Measurements from ENCODE around the gene ID1.
"Not testable (repeated sequence)": the region's sequence is repeated elsewhere in the genome, so short reads cannot be mapped to it uniquely, and the experiment has no call there.

ID1 gene

DNA sequence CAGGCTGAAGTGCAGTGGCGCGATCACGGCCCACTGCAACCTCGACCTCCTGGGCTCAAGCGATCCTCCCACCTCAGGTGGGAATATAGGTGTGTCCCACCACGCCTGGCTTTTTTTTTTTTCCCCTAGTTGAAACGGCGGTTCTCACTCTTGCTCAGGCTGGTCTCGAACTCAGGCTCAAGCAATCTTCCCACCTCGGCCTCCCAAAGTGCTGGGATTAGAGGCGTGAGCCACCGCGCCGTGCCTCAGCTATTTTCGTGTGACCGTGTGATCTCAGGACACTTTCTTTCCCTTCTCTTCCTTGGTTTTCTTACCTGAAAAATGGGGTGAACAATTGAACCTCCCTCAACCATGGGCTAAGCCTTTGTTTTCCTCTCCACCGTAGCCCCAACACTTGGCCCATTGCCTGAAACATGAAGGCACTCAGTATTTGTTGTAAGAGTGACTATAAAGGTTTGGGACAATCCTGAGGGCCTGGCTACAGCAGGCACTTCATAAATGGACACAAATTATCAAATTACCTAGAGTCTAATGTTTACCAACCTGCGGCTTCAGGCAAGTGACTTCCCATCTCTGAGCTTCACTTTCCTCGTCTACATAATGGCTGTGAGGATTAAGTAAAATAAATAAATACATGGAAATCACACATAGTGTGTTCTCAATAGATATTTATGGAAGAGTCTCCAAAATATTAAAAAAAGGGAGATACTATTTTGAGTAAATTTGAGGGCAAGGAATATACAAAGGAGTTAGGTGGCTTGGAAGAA lies 31.4 kb upstream of the ID1 start:
- no peak for FAIRE-seq

DNA sequence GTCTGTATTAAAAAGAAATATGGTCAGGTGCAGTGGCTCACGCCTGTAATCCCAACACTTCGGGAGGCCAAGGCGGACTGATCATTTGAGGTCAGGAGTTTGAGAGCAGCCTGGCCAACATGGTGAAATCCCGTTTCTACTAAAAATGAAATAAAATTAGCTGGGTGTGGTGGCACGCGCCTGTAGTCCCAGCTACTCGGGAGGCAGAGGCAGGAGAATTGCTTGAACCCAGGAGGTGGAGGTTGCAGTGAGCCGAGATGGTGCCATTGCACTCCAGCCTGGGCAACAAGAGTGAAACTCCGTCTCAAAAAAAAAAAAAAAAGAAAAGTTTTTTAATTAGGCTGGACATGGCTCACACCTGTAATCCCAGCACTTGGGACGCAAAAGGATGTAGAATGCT lies 30.1 kb upstream of the ID1 start:
- not testable (repeated sequence) for FAIRE-seq

GRCh38 chr20:31576751-31577150 lies 28.3 kb upstream of the ID1 start:
- FAIRE-seq: no peak

- no peak for FAIRE-seq
These were observed 27.9 kb upstream of the ID1 start for GRCh38 chr20:31577194-31577593.

DNA sequence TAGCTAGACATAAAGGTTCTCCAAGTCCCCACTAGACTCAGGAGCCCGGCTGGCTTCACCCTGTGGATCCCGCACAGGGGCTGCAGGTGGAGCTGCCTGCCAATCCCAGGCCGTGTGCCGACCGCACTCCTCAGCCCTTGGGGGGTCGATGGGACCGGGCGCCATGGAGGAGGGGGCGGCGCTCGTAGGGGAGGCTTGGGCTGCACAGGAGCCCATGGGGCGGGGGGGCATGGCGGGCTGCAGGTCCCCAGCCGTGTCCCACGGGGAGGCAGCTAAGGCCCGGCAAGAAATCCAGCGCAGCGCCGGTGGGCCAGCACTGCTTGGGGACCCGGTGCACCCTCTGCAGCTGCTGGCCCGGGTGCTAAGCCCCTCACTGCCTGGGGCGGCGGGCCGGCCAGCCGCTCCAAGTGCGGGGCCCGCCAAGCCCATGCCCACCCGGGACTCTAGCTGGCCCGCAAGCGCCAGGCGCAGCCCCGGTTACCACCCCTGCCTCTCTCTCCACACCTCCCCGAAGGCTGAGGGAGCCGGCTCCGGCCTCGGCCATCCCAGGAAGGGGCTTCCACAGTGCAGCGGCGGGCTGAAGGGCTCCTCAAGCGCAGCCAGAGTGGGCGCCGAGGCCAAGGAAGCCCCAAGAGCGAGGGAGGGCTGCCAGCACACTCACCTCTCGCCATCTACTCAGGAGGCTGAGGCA lies 26.5 kb upstream of the ID1 start:
- no peak for FAIRE-seq

- FAIRE-seq: no peak
These were observed 25.8 kb upstream of the ID1 start for GRCh38 chr20:31579245-31579644.

DNA sequence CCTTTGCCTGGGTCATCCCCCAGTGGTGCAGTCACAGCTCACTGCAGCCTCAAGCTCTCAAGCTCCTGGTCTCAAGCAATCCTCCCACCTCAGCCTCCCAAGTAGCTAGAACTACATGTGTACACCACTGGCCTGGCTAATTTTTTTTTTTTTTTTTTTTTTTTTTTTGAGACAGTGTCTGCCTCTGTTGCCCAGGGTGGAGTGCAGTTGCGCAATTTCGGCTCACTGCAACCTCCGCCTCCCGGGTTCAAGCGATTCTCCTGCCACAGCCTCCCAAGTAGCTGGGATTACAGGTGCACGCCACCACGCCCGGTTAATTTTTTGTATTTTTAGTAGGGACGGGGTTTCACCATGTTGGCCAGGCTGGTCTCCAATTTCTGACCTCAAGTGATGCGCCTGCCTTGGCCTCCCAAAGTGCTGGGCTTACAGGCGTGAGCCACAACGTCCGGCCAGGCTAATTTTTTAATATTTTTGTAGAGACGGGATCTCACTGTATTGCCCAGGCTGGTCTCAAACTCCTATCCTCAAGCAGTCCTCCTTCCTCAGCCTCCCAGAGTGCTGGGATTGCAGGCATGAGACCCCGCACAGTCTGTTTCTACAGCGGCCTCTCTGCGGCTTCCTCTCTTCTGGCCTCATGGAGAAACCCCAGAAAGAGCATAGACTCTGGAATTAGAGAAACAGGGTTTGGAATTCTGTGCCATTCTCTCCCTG lies 25.0 kb upstream of the ID1 start:
- not testable (repeated sequence) for FAIRE-seq

DNA sequence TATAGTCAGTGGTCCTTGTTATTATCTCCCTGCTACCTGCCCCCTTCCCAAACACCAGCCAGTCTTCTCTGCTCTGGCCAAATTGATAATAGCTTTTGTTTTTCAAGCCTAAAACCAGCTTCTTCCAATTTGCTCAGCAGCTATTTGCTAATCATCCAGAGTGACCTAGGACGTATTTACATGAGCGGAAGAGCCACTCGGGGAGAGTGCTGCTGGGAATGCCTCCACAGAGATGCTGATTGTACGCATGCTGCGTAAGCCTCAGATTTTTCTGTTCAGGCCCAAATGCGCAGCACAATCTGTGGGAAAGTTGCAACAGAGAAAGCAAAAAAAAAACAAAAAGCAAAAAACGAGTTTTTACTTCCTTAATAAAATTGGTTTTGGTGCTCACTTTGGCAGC lies 24.4 kb upstream of the ID1 start:
- FAIRE-seq: no peak

GRCh38 chr20:31581391-31581790 lies 23.7 kb upstream of the ID1 start:
- FAIRE-seq: no peak

GRCh38 chr20:31587545-31588389 lies 17.3 kb upstream of the ID1 start:
- no peak for FAIRE-seq

- no peak for FAIRE-seq
These were observed 14.3 kb upstream of the ID1 start for GRCh38 chr20:31590717-31591225.

- no peak for FAIRE-seq
These were observed 11.7 kb upstream of the ID1 start for GRCh38 chr20:31593221-31594001.

- no peak for FAIRE-seq
These were observed 11.0 kb upstream of the ID1 start for GRCh38 chr20:31594002-31594557.

- no peak for FAIRE-seq
These were observed 10.3 kb upstream of the ID1 start for GRCh38 chr20:31594558-31595379.

GRCh38 chr20:31595380-31595653 lies 9.8 kb upstream of the ID1 start:
- no peak for FAIRE-seq

DNA sequence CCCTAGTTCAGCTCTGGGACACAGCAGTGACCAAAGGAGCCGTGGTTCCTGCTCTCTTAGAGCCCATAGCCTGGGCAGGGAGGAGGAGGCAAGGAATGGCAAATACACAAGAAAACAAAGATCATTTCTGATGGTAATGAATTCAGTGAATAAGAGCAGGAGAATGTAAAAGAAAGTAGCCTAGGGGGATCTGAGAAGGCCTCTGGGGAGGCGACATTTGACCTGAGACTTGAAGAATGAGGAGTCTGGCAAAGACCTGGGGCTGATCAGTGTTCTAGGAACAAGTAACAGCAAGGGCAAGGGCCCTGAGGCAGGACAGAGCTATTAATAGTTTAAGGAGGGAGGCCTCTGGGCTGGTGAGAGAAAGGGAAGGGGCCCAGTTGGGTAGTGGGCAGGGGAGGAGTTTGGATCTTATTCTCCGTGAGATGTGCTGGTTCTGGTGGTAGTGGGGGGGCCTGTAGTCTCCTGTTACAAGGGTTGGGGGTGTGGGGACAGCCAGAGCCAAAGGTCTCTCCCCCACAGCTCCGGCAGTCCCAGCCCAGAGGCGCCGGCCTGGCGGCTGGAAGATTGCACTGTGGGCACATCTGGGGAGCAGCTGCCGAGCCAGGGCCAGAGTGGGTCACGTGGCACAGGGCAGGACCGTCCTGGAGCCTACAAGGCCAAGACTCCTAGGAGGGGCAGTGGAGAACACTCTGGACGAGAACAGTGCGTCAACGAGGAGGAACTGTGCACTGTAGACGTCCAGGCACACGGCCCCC lies 9.3 kb upstream of the ID1 start:
- FAIRE-seq: no peak

DNA sequence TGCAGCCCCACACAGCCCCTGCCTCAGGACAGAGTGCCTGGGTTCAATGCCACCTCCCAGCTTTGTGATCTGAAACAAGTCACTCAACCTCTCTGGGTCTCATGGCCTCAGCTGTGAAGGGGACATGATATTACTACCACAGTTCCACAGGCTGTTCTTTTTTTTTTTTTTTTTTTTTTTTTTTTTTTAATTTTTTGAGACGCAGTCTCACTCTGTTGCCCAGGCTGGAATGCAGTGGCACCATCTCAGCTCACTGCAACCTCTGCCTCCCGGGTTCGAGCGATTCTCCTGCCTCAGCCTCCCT lies 8.7 kb upstream of the ID1 start:
- FAIRE-seq: not testable (repeated sequence)

- FAIRE-seq: no peak
These were observed 8.1 kb upstream of the ID1 start for GRCh38 chr20:31596831-31597480.

GRCh38 chr20:31597481-31597855 lies 7.6 kb upstream of the ID1 start:
- FAIRE-seq: no peak

GRCh38 chr20:31602431-31602778 lies 2.7 kb upstream of the ID1 start:
- no peak for FAIRE-seq
